ENCODE data around the gene TBC1D25. TPM values are rescaled to one million over a fixed set of nuclear protein-coding genes. Genes with fewer than 3 reads are reported as not detected.

The TBC1D25 gene
- total RNA-seq, 4 donors from 2014 or later: 7.7 to 14.1 (median 11.8) TPM

- TF ChIP-seq CTCF (IDR thresholded peaks at IDR 0.05; ENCODE audit: low read depth): no peak
These were observed 15.8 kb upstream of the TBC1D25 start for GRCh38 chrX:48523682-48524081.

- TF ChIP-seq CTCF (IDR thresholded peaks at IDR 0.05; ENCODE audit: low read depth): no peak
These were observed 8.8 kb upstream of the TBC1D25 start for GRCh38 chrX:48530736-48531135.

- TF ChIP-seq CTCF (IDR thresholded peaks at IDR 0.05; ENCODE audit: low read depth): no peak
These were observed 8.1 kb upstream of the TBC1D25 start for GRCh38 chrX:48531358-48531959.

- no peak for TF ChIP-seq CTCF (IDR thresholded peaks at IDR 0.05; ENCODE audit: low read depth)
These were observed 7.4 kb upstream of the TBC1D25 start for GRCh38 chrX:48532161-48532560.

- no peak for TF ChIP-seq CTCF (IDR thresholded peaks at IDR 0.05; ENCODE audit: low read depth)
These were observed 6.3 kb upstream of the TBC1D25 start for GRCh38 chrX:48533165-48533564.

GRCh38 chrX:48538641-48539344 is 721 bp upstream of the TBC1D25 start:
- no peak for TF ChIP-seq CTCF (IDR thresholded peaks at IDR 0.05; ENCODE audit: low read depth)

- TF ChIP-seq CTCF (IDR thresholded peaks at IDR 0.05; ENCODE audit: low read depth): no peak
These were observed 488 bp downstream of the TBC1D25 start for GRCh38 chrX:48540028-48540375.
